Measurements from ENCODE around the gene RSPH3.

Gene RSPH3

DNA sequence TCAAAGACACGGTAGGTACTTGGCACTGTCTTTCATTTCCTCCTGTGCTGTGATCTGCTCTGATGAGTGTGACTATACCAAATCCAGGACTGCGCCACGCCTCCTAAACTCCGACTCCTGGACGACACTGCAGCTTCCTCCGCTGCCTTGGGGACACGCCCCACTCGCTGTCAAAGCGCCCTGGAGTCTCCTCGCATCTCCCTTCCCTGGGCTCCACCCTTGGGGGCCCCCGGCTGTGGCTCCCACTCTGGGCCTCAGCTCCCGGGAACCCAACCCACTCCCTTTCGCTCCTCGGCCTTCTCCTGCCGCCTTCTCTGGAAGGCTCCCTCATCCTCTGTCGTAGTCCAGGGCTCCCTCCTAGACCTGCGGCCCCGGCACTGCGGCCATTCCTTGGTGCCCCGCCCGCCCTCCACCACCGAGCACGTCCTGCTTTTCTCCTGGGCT is 61.2 kb downstream of the RSPH3 start:
- TF ChIP-seq, protein P1, sequence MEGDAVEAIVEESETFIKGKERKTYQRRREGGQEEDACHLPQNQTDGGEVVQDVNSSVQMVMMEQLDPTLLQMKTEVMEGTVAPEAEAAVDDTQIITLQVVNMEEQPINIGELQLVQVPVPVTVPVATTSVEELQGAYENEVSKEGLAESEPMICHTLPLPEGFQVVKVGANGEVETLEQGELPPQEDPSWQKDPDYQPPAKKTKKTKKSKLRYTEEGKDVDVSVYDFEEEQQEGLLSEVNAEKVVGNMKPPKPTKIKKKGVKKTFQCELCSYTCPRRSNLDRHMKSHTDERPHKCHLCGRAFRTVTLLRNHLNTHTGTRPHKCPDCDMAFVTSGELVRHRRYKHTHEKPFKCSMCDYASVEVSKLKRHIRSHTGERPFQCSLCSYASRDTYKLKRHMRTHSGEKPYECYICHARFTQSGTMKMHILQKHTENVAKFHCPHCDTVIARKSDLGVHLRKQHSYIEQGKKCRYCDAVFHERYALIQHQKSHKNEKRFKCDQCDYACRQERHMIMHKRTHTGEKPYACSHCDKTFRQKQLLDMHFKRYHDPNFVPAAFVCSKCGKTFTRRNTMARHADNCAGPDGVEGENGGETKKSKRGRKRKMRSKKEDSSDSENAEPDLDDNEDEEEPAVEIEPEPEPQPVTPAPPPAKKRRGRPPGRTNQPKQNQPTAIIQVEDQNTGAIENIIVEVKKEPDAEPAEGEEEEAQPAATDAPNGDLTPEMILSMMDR (IDR thresholded peaks at IDR 0.05; ENCODE audit: unreplicated experiment in 3 of 3) = no peak
- Mint-ChIP-seq H3K27me3 (ENCODE audit: low read depth) (no peaks in the 10 kb centered on the region), H3K4me1 (no peaks in the 10 kb centered on the region), H3K4me3 (no peak overlapping the region), H3K36me3 (ENCODE audit: low read depth) (peaks cover 12% of the 10 kb centered on the region), H3K9me3 (peaks cover 4% of the 10 kb centered on the region), H3K27ac (no peak overlapping the region)

DNA sequence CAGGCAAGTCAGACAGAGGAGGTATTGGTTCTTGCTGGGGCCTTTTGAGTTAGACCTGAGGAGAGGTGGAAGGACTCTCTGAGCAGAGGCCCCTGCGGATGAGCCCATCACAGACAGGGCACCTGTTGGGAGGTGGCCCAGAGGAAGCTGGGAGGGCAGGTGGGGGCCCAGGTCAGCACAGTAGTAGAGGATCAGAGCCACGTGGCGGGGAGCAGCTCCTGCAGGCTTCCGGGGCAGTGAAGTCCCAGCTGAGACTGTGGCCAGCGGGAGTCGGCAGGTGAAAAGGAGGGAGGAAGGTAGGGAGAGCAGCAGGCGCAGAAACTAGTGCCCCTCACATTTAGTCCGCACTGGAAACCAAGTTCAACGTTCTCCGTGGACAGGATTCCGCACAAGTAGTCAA is 61.8 kb downstream of the RSPH3 start:
- no peaks in the 10 kb centered on the region for H3K27me3 Mint-ChIP-seq (ENCODE audit: low read depth)
- H3K27ac Mint-ChIP-seq = no peak overlapping the region
- peaks cover 4% of the 10 kb centered on the region for H3K9me3 Mint-ChIP-seq
- TF ChIP-seq, protein P1 (IDR thresholded peaks at IDR 0.05; ENCODE audit: unreplicated experiment in 3 of 3) = no peak
- no peaks in the 10 kb centered on the region for H3K4me1 Mint-ChIP-seq
- no peak overlapping the region for H3K4me3 Mint-ChIP-seq
- peaks cover 10% of the 10 kb centered on the region for H3K36me3 Mint-ChIP-seq (ENCODE audit: low read depth)

DNA sequence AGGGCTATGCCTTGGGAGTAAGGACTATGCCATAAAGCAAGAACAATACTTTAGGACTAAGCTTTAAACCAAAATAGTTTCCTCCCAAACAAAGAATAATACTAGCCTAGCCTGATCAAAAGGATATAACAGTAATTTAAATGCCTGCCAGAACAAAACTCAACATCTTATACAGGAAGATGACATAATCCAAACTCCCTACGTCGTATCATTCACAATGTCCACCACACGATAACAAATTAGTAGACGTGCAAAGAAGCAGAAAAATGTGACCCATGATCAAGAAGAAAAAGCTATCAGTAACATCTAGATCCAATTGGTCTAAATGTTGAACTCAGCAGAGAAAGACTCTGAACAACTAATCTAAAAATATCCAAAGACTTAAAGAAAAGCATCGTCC is 65.8 kb downstream of the RSPH3 start:
- Mint-ChIP-seq H3K36me3 (ENCODE audit: low read depth) (no peaks in the 10 kb centered on the region), H3K9me3 (peaks cover 3% of the 10 kb centered on the region), H3K4me3 (no peak overlapping the region), H3K27ac (no peak overlapping the region), H3K4me1 (no peaks in the 10 kb centered on the region), H3K27me3 (ENCODE audit: low read depth) (no peaks in the 10 kb centered on the region)
- TF ChIP-seq, protein P1 (IDR thresholded peaks at IDR 0.05; ENCODE audit: unreplicated experiment in 3 of 3) = no peak

DNA sequence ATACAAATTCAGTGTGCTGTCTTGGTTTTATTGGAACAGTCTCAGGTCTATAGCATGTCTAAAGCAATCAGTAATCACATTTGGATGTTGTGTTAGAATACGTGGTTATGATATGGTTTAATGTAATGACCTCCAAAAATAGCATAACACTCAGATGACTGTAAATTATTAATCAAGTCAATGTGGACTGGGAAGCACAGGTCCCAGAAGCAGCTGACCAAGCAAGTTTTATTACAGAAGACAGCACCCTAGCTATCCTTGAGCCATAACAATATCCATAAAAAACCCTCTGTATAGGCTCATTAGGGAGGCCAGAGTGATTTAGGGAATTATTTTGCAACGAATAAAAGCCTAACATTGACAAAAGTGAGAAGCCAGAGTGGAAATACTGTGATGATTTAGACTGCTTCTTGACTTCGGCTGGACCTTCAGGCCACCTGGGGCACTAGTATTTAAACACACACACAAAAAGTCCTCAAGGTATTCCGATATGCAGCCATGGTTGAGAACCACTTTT is 66.9 kb downstream of the RSPH3 start:
- Mint-ChIP-seq H3K9me3 (peaks cover 3% of the 10 kb centered on the region), H3K27me3 (ENCODE audit: low read depth) (no peaks in the 10 kb centered on the region), H3K36me3 (ENCODE audit: low read depth) (no peaks in the 10 kb centered on the region), H3K27ac (no peak overlapping the region), H3K4me3 (no peak overlapping the region), H3K4me1 (no peaks in the 10 kb centered on the region)
- TF ChIP-seq, protein P1 (IDR thresholded peaks at IDR 0.05; ENCODE audit: unreplicated experiment in 3 of 3) = no peak

DNA sequence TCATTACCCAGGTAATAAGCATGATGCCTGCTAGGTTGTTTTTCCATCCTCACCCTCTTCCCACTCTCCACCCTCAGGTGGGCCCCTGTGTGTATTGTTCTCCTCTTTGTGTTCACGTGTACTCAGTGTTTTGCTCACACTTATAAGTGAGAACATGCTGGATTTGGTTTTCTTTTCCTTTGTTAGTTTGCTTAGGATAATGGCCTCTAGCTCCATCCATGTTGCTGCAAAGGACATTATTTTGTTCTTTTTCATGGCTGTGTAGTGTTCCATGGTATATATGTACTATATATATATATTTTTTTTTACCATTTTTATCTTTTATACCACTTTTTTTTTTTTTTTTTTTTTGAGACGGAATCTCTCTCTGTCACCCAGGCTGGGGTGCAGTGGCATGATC is 71.9 kb downstream of the RSPH3 start:
- H3K4me3 Mint-ChIP-seq = no peak overlapping the region
- H3K36me3 Mint-ChIP-seq (ENCODE audit: low read depth) = no peaks in the 10 kb centered on the region
- TF ChIP-seq, protein P1 (IDR thresholded peaks at IDR 0.05; ENCODE audit: unreplicated experiment in 3 of 3) = no peak
- no peak overlapping the region for H3K27ac Mint-ChIP-seq
- H3K4me1 Mint-ChIP-seq = no peaks in the 10 kb centered on the region
- H3K27me3 Mint-ChIP-seq (ENCODE audit: low read depth) = no peaks in the 10 kb centered on the region
- H3K9me3 Mint-ChIP-seq = peaks cover 3% of the 10 kb centered on the region

DNA sequence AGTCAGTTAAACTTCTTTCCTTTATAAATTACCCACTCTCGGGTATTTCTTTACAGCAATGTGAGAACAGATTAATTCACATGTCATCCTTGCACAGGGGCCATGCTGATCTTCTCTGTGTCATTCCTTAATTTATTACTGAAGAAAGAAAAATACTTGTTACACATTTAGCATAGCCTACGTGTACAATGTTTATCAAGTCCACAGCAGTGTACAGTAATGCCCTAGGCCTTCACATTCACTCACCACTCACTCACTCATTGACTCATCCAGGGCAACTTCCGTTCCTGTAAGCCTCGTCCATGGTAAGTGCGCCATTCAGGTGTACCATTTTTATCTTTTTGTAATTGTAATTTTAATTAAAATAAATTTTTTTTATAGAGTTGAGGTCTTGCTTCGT is 73.6 kb downstream of the RSPH3 start:
- no peaks in the 10 kb centered on the region for H3K27me3 Mint-ChIP-seq (ENCODE audit: low read depth)

More for the DNA sequence above, 73.6 kb downstream of the RSPH3 start:
- Mint-ChIP-seq H3K36me3 (ENCODE audit: low read depth) (no peaks in the 10 kb centered on the region), H3K4me1 (no peaks in the 10 kb centered on the region), H3K9me3 (peaks cover 3% of the 10 kb centered on the region), H3K27ac (no peak overlapping the region), H3K4me3 (no peak overlapping the region)
- TF ChIP-seq, protein P1 (IDR thresholded peaks at IDR 0.05; ENCODE audit: unreplicated experiment in 3 of 3) = no peak
